Osteocyte (in vitro differentiated cells): ENCODE measurements around the gene DHRS11. TPM values are rescaled to one million over a fixed set of nuclear protein-coding genes. Genes with fewer than 3 reads are reported as not detected.

Source experiments
- DNase-seq: peaks from one replicate; pipeline ENCODE4 v3.0.0; 2021; ENCODE audit warnings: mixed read lengths; ENCODE audit not compliant: unreplicated experiment; ENCODE audit errors: extremely low spot score
- H3K27ac Mint-ChIP-seq: one replicate; pipeline ENCODE4 v1.8.0; 2021; ENCODE audit warnings: mild to moderate bottlenecking, mixed read lengths; ENCODE audit not compliant: unreplicated experiment
- H3K27me3 Mint-ChIP-seq: one replicate; pipeline ENCODE4 v1.8.0; 2021; ENCODE audit warnings: mixed read lengths; ENCODE audit not compliant: unreplicated experiment
- H3K36me3 Mint-ChIP-seq: one replicate; pipeline ENCODE4 v1.8.0; 2021; ENCODE audit warnings: mixed read lengths; ENCODE audit not compliant: unreplicated experiment
- H3K4me1 Mint-ChIP-seq: one replicate; pipeline ENCODE4 v1.8.0; 2021; ENCODE audit warnings: mixed read lengths; ENCODE audit not compliant: unreplicated experiment
- H3K4me3 Mint-ChIP-seq: one replicate; pipeline ENCODE4 v1.8.0; 2021; ENCODE audit warnings: mild to moderate bottlenecking, moderate library complexity, mixed read lengths; ENCODE audit not compliant: unreplicated experiment
- H3K9me3 Mint-ChIP-seq: one replicate; pipeline ENCODE4 v1.8.0; 2021; ENCODE audit warnings: mixed read lengths; ENCODE audit not compliant: unreplicated experiment
- total RNA-seq: library from RNA; stranded (reverse); gene quantifications from 2 replicates; pipeline ENCODE4 v1.2.1, GENCODE V29; 2021
- TF ChIP-seq, protein P1 (sequence below): fragments of 200-600 bp; sonication (generic); IDR thresholded peaks from 2 replicates; pipeline ENCODE4 v1.5.0; 2021; ENCODE audit warnings: antibody characterized with exemption, mild to moderate bottlenecking, moderate library complexity

Gene DHRS11
- total RNA-seq, 1 donor from 2014 or later, result 7.1 TPM

DNA sequence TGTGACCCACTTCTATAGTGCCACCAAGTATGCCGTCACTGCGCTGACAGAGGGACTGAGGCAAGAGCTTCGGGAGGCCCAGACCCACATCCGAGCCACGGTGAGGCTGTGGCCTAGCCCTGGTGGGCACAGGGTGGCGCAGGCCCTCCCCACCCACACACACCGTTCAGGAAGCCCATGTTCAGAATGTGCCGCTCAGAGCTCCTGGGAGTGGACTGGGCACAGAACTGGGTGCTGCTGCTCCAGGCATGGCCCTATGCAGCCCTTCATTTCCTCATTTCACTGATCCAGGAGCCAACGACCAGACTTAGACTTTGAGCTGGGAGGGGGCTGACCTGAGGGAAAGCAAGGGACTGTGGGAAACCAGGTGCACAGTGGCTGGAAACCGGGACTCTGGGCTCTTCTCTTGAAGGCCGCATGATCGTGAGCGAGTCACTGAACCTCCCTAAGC, 7.3 kb downstream of the DHRS11 start:
- Mint-ChIP-seq H3K36me3 (peaks cover 5% of the 10 kb centered on the region), H3K9me3 (no peaks in the 10 kb centered on the region), H3K4me3 (no peak overlapping the region), H3K27me3 (no peaks in the 10 kb centered on the region), H3K4me1 (peaks cover 23% of the 10 kb centered on the region), H3K27ac (no peak overlapping the region)
- no peak for DNase-seq
- TF ChIP-seq, protein P1, sequence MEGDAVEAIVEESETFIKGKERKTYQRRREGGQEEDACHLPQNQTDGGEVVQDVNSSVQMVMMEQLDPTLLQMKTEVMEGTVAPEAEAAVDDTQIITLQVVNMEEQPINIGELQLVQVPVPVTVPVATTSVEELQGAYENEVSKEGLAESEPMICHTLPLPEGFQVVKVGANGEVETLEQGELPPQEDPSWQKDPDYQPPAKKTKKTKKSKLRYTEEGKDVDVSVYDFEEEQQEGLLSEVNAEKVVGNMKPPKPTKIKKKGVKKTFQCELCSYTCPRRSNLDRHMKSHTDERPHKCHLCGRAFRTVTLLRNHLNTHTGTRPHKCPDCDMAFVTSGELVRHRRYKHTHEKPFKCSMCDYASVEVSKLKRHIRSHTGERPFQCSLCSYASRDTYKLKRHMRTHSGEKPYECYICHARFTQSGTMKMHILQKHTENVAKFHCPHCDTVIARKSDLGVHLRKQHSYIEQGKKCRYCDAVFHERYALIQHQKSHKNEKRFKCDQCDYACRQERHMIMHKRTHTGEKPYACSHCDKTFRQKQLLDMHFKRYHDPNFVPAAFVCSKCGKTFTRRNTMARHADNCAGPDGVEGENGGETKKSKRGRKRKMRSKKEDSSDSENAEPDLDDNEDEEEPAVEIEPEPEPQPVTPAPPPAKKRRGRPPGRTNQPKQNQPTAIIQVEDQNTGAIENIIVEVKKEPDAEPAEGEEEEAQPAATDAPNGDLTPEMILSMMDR, result no peak

DNA sequence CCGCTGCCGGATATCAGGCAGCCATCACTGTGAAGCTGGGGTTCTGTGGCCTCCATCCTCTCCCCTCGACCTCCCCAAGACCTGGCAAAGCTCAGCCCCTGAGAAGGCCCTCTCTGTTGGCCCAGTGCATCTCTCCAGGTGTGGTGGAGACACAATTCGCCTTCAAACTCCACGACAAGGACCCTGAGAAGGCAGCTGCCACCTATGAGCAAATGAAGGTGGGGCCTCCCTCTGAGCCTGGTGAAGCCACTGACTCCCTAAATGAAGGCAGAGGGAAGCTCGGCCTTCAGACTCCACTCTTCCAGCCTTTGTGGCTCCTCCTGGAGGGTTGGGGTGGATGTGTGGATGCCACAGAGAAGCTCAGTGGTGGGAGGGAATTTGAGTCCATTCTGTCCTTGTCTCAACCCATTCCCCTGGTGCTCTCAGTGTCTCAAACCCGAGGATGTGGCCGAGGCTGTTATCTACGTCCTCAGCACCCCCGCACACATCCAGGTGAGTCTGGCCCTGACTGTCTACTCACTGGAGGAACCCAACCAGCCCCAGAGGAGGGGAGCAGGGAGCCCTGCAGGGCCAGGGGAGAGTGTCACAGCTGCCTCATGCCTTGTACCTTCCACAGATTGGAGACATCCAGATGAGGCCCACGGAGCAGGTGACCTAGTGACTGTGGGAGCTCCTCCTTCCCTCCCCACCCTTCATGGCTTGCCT, 8.0 kb downstream of the DHRS11 start:
- H3K36me3 Mint-ChIP-seq, result peaks cover 5% of the 10 kb centered on the region
- peaks cover 27% of the 10 kb centered on the region for H3K4me1 Mint-ChIP-seq
- DNase-seq, result no peak

DNA sequence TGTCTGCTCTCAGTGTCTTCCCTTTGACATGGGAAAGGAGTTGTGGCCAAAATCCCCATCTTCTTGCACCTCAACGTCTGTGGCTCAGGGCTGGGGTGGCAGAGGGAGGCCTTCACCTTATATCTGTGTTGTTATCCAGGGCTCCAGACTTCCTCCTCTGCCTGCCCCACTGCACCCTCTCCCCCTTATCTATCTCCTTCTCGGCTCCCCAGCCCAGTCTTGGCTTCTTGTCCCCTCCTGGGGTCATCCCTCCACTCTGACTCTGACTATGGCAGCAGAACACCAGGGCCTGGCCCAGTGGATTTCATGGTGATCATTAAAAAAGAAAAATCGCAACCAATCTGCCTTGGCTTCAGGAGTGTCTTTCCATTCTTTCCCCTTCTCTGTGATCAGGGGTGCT, 8.8 kb downstream of the DHRS11 start:
- Mint-ChIP-seq H3K27me3 (no peaks in the 10 kb centered on the region), H3K27ac (peak overlapping the region; percentile 94)
- TF ChIP-seq, protein P1, result no peak

More for the DNA sequence above, 8.0 kb downstream of the DHRS11 start:
- Mint-ChIP-seq H3K9me3 (no peaks in the 10 kb centered on the region), H3K27ac (no peak overlapping the region), H3K27me3 (no peaks in the 10 kb centered on the region), H3K4me3 (no peak overlapping the region)
- TF ChIP-seq, protein P1, result no peak

DNA sequence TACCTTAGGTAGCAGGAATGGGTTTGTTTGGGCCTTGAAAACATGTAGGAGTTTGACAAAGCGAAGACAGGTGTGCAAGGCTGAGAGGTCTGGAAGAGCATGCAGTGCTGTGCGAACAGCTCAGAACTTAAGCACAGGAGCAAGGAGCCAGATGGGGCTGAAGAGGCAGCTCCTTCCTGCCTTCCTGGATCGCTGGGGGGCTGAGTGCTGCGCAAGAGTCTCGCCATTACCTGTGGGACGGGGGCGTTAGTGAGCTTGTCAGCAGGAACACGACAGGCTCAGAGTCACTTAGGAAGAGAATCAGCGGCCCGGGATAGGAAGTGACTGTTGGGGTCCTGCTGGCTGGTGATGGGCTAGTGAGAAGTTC, 9.2 kb downstream of the DHRS11 start:
- H3K9me3 Mint-ChIP-seq, result no peaks in the 10 kb centered on the region
- H3K27me3 Mint-ChIP-seq, result no peaks in the 10 kb centered on the region
- H3K4me1 Mint-ChIP-seq, result peaks cover 27% of the 10 kb centered on the region
- H3K36me3 Mint-ChIP-seq, result peaks cover under 1% of the 10 kb centered on the region
- no peak for DNase-seq
- TF ChIP-seq, protein P1, result no peak
- H3K27ac Mint-ChIP-seq, result peak overlapping the region; percentile 94
- peak overlapping the region; percentile 78 for H3K4me3 Mint-ChIP-seq

More for the DNA sequence above, 8.8 kb downstream of the DHRS11 start:
- Mint-ChIP-seq H3K9me3 (no peaks in the 10 kb centered on the region), H3K36me3 (peaks cover 5% of the 10 kb centered on the region), H3K4me1 (peaks cover 27% of the 10 kb centered on the region), H3K4me3 (peak overlapping the region; percentile 78)
- no peak for DNase-seq

DNA sequence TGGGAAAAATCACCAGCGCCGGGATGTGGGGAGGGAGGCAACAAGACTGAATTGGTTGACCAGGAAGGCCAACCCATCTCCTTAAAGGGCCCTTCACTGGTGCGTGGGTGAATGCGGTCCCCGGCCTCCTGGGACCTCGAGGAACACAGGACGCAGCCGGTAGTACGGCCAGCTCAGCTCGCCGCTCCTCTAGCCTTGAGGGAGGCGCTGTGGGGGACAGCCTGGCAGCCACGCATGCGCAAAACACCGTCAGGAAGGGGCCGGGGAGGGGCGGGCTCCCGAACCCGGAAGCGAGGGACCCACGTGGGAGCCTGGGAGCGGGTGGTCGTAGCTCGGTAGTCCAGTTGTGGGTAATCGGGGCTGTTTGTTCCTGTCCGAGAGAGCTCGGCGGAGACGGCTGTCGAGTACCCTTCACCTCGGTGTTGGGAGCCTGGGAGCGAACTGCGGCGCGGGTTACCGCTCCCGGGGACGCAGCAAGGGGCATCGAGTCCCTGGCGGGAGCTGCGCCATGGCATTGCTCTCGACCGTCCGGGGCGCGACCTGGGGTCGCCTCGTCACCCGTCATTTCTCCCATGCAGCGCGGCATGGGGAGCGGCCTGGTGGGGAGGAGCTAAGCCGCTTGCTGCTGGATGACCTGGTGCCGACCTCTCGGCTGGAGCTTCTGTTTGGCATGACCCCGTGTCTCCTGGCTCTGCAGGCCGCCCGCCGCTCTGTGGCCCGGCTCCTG, 9.8 kb downstream of the DHRS11 start, which contains the start of gene MRM1:
MRM1 (plus strand) TSS at position 281 of the 727 bp plus-strand sequence; CDS start at position 509, 228 bp downstream.
- H3K27me3 Mint-ChIP-seq, result no peaks in the 10 kb centered on the region
- H3K9me3 Mint-ChIP-seq, result no peaks in the 10 kb centered on the region
- peak within 1 kb of the TSS; percentile 78 for H3K4me3 Mint-ChIP-seq
- H3K27ac Mint-ChIP-seq, result peak within 1 kb of the TSS; percentile 94
- H3K4me1 Mint-ChIP-seq, result peaks cover 27% of the 10 kb centered on the region
- TF ChIP-seq, protein P1, result no peak
- DNase-seq, result peak; percentile 97
- no peaks in the 10 kb centered on the region for H3K36me3 Mint-ChIP-seq
